CD14-positive monocyte (primary cell): ENCODE data around the gene RNF43. TPM values are rescaled to one million over a fixed set of nuclear protein-coding genes. Genes with fewer than 3 reads are reported as not detected.

Experiments
- DNase-seq, 3 donors: peaks; one replicate each; pipeline ENCODE4 v3.0.0-alpha.2; 2011 to 2022
- H2AFZ ChIP-seq: 2 replicates; pipeline ENCODE4 v1.6.0; 2012; ENCODE audit warnings: mild to moderate bottlenecking, low read depth, low read length, inconsistent platforms; ENCODE audit not compliant: insufficient read depth, poor library complexity, severe bottlenecking
- H3K27ac ChIP-seq, 2 donors: 1 replicate in 1 of 2; 2 replicates in 1 of 2; pipeline ENCODE4 v1.5.1; 2012 to 2013; ENCODE audit warnings: low read length in 2 of 2, control low read depth in 1 of 2, inconsistent platforms in 1 of 2, low read depth in 1 of 2, mild to moderate bottlenecking in 1 of 2
- H3K27me3 ChIP-seq, 2 donors: one replicate each; pipeline versions ENCODE4 v1.6.0 to v1.6.1; 2011 to 2013; ENCODE audit warnings: low read length in 2 of 2; ENCODE audit not compliant: control insufficient read depth in 2 of 2, insufficient read depth in 2 of 2
- H3K36me3 ChIP-seq, 2 donors: replicated peaks in 1 of 2; 1 replicate in 1 of 2; 2 replicates in 1 of 2; pipeline versions ENCODE4 v1.5.1 to v1.6.1; 2012 to 2013; ENCODE audit warnings: low read length in 2 of 2, control low read depth in 1 of 2, inconsistent platforms in 1 of 2, mild to moderate bottlenecking in 1 of 2; ENCODE audit not compliant: insufficient read depth in 2 of 2, control insufficient read depth in 1 of 2
- H3K4me1 ChIP-seq, 2 donors: 1 replicate in 1 of 2; 2 replicates in 1 of 2; pipeline versions ENCODE4 v1.5.1 to v1.6.1; 2012 to 2013; ENCODE audit warnings: low read length in 2 of 2, control low read depth in 1 of 2, inconsistent platforms in 1 of 2, mild to moderate bottlenecking in 1 of 2, moderate library complexity in 1 of 2; ENCODE audit not compliant: insufficient read depth in 2 of 2, control insufficient read depth in 1 of 2
- H3K4me2 ChIP-seq: replicated peaks from 2 replicates; pipeline ENCODE3; 2012; ENCODE audit warnings: low read length, moderate library complexity, mild to moderate bottlenecking; ENCODE audit not compliant: poor library complexity, severe bottlenecking; ENCODE audit errors: extremely low read depth
- H3K4me3 ChIP-seq, 3 experiments: fragments of 200-600 bp in 1 of 3; sonication (generic) in 1 of 3; replicated peaks in 1 of 3; 1 replicate in 2 of 3; 2 replicates in 1 of 3; pipeline ENCODE4 v1.5.1; 2011 to 2013; ENCODE audit warnings: low read length in 3 of 3, mild to moderate bottlenecking in 3 of 3, control low read depth in 2 of 3, low read depth in 2 of 3, inconsistent platforms in 1 of 3, moderate library complexity in 1 of 3
- H3K79me2 ChIP-seq: 2 replicates; pipeline ENCODE4 v1.6.0; 2012; ENCODE audit warnings: mild to moderate bottlenecking, control low read depth, inconsistent platforms, low read length, moderate library complexity; ENCODE audit not compliant: insufficient read depth
- H3K9ac ChIP-seq: 2 replicates; pipeline ENCODE4 v1.6.0; 2017; ENCODE audit warnings: low read length, mild to moderate bottlenecking; ENCODE audit not compliant: insufficient read depth, poor library complexity, severe bottlenecking
- H3K9me3 ChIP-seq, 2 donors: replicated peaks in 1 of 2; 1 replicate in 1 of 2; 2 replicates in 1 of 2; pipeline versions ENCODE4 v1.5.1 to v1.6.1; 2012 to 2013; ENCODE audit warnings: low read length in 2 of 2, control low read depth in 1 of 2; ENCODE audit not compliant: control insufficient read depth in 1 of 2, insufficient read depth in 1 of 2
- H4K20me1 ChIP-seq: 2 replicates; pipeline ENCODE4 v1.6.0; 2012; ENCODE audit warnings: mild to moderate bottlenecking, low read length, control low read depth, moderate library complexity; ENCODE audit not compliant: insufficient read depth
- H3K27ac Mint-ChIP-seq, 7 donors: one replicate each; pipeline ENCODE4 v1.8.0; 2020; ENCODE audit warnings: mild to moderate bottlenecking in 7 of 7, mixed read lengths in 7 of 7, moderate library complexity in 6 of 7, inconsistent platforms in 2 of 7
- H3K27me3 Mint-ChIP-seq, 3 donors: one replicate each; pipeline ENCODE4 v1.8.0; 2021 to 2022; ENCODE audit warnings: low read depth in 3 of 3, mild to moderate bottlenecking in 3 of 3, mixed read lengths in 3 of 3, moderate library complexity in 3 of 3, inconsistent platforms in 1 of 3
- H3K36me3 Mint-ChIP-seq, 2 donors: one replicate each; pipeline ENCODE4 v1.8.0; 2020; ENCODE audit warnings: mixed read lengths in 2 of 2, inconsistent platforms in 1 of 2, mild to moderate bottlenecking in 1 of 2
- H3K4me1 Mint-ChIP-seq: one replicate; pipeline ENCODE4 v1.8.0; 2020; ENCODE audit warnings: mild to moderate bottlenecking, mixed read lengths
- H3K4me3 Mint-ChIP-seq, 2 donors: one replicate each; pipeline ENCODE4 v1.8.0; 2020; ENCODE audit warnings: mild to moderate bottlenecking in 2 of 2, mixed read lengths in 2 of 2, moderate library complexity in 1 of 2
- H3K9me3 Mint-ChIP-seq, 7 donors: one replicate each; pipeline ENCODE4 v1.8.0; 2020 to 2022; ENCODE audit warnings: mixed read lengths in 7 of 7, mild to moderate bottlenecking in 6 of 7, moderate library complexity in 6 of 7, inconsistent platforms in 2 of 7
- CTCF ChIP-seq: fragments of 200-600 bp; IDR thresholded peaks from one replicate; pipeline ENCODE4 v1.8.0; 2022; ENCODE audit warnings: antibody characterized with exemption, mild to moderate bottlenecking
- WGBS: methylation state at CpG from one replicate; pipeline ENCODE4 v1.1.5; 2013; ENCODE audit warnings: missing lambda C conversion rate; ENCODE audit not compliant: insufficient coverage; 5-methylcytosine and 5-hydroxymethylcytosine counted together
- intact Hi-C, 2 donors: fragments of 100-400 bp; cut with micrococcal nuclease; formaldehyde crosslinking; loops; one replicate each; pipeline versions ENCODE4 v1.15.0 to v1.15.1; 2023
- polyA plus RNA-seq, 3 donors: library from polyadenylated mRNA; depleted of rRNA in 1 of 3; unstranded in 2 of 3; stranded (reverse) in 1 of 3; fragments of 300-500 nt in 2 of 3; fragments of >200 nt in 1 of 3; fragmentation: Illumina TruSeq in 2 of 3; gene quantifications; 1 replicate in 2 of 3; 2 replicates in 1 of 3; pipeline ENCODE4 v1.2.3, GENCODE V29; 2012 to 2021

Gene RNF43
- polyA plus RNA-seq, 3 donors: 0.01 to 0.11 TPM; not detected in 1

- Histone ChIP-seq H3K27ac (no peak overlapping the region), H3K36me3 (no peaks in the 10 kb centered on the region), H4K20me1 (no peaks in the 10 kb centered on the region), H3K9me3 (no peaks in the 10 kb centered on the region), H3K27me3 (no peaks in the 10 kb centered on the region), H3K79me2 (no peaks in the 10 kb centered on the region), H3K4me1 (peaks cover 4 to 6% of the 10 kb centered on the region in 2 donors), H2AFZ (no peak overlapping the region), H3K9ac (no peak overlapping the region), H3K4me2 (no peak overlapping the region), H3K4me3 (no peak overlapping the region)
- H3K27ac Mint-ChIP-seq: no peak overlapping the region
- H3K4me1 Mint-ChIP-seq: peaks cover 11% of the 10 kb centered on the region
- no peak overlapping the region for H3K4me3 Mint-ChIP-seq
- H3K27me3 Mint-ChIP-seq: peaks cover under 1 to 9% (median 4%) of the 10 kb centered on the region in 3 donors
- no peak for TF ChIP-seq CTCF
- H3K36me3 Mint-ChIP-seq: no peaks in the 10 kb centered on the region
- no CpG with 5 or more reads among the region's 4 CpGs for WGBS
- intact Hi-C loops: loop anchor here (2.0 to 5.0 kb wide), 4 partner anchors 64 to 139 kb away; partner anchors contain the start of gene SUPT4H1 (in 1 of the 2)
- no peaks in the 10 kb centered on the region for H3K9me3 Mint-ChIP-seq
- no peak for DNase-seq
Observed at GRCh38 chr17:58416396-58416795, 938 bp downstream of the RNF43 start.

GRCh38 chr17:58415371-58416055 lies 1.8 kb downstream of the RNF43 start:
- Histone ChIP-seq H3K27ac (no peak overlapping the region), H3K9ac (no peak overlapping the region), H2AFZ (peak overlapping the region; percentile 10), H3K9me3 (no peaks in the 10 kb centered on the region), H3K4me1 (peaks cover 4 to 6% of the 10 kb centered on the region in 2 donors), H3K27me3 (no peaks in the 10 kb centered on the region), H3K36me3 (no peaks in the 10 kb centered on the region), H3K4me3 (no peak overlapping the region), H3K79me2 (no peaks in the 10 kb centered on the region), H3K4me2 (no peak overlapping the region), H4K20me1 (no peaks in the 10 kb centered on the region)
- H3K36me3 Mint-ChIP-seq: no peaks in the 10 kb centered on the region
- H3K4me3 Mint-ChIP-seq: no peak overlapping the region
- DNase-seq: no peak
- no peaks in the 10 kb centered on the region for H3K9me3 Mint-ChIP-seq
- H3K4me1 Mint-ChIP-seq: peaks cover 8% of the 10 kb centered on the region
- 91% methylated on average over 3 of the region's 6 CpGs for WGBS
- intact Hi-C loops: loop anchor here (2.0 to 5.0 kb wide), 4 partner anchors 63 to 138 kb away; partner anchors contain the start of gene SUPT4H1 (in 1 of the 2)
- H3K27me3 Mint-ChIP-seq: peaks cover 2 to 9% (median 4%) of the 10 kb centered on the region in 3 donors
- no peak for TF ChIP-seq CTCF
- H3K27ac Mint-ChIP-seq: no peak overlapping the region
